Neural progenitor cell (in vitro differentiated cells): ENCODE measurements around the gene MYO10. TPM values are rescaled to one million over a fixed set of nuclear protein-coding genes. Genes with fewer than 3 reads are reported as not detected.

Experiments
- DNase-seq: peaks from one replicate; pipeline ENCODE4 v3.0.0-alpha.2; 2016; ENCODE audit warnings: low spot score
- H2AFZ ChIP-seq: fragments of 200-600 bp; sonication (generic); replicated peaks from 2 replicates; pipeline ENCODE4 v1.6.1; 2016; ENCODE audit warnings: antibody characterized with exemption
- H3F3A ChIP-seq: fragments of 200-600 bp; sonication (generic); 2 replicates; pipeline ENCODE4 v1.6.1; 2016; ENCODE audit warnings: antibody characterized with exemption, low read depth
- H3K27ac ChIP-seq: fragments of 200-600 bp; sonication (generic); 2 replicates; pipeline ENCODE4 v1.5.1; 2016; ENCODE audit warnings: mild to moderate bottlenecking
- H3K27me3 ChIP-seq: fragments of 200-600 bp; sonication (generic); 2 replicates; pipeline ENCODE4 v1.6.1; 2016; ENCODE audit warnings: mild to moderate bottlenecking, moderate library complexity
- H3K36me3 ChIP-seq: fragments of 200-600 bp; sonication (generic); 2 replicates; pipeline ENCODE4 v1.5.1; 2016
- H3K4me1 ChIP-seq: fragments of 200-600 bp; sonication (generic); 2 replicates; pipeline ENCODE4 v1.6.1; 2016; ENCODE audit warnings: mixed run types
- H3K4me2 ChIP-seq: fragments of 200-600 bp; sonication (generic); 2 replicates; pipeline ENCODE4 v1.6.1; 2016
- H3K4me3 ChIP-seq: fragments of 200-600 bp; sonication (generic); 2 replicates; pipeline ENCODE4 v1.5.1; 2016
- H3K79me2 ChIP-seq: fragments of 200-600 bp; sonication (generic); 2 replicates; pipeline ENCODE4 v1.6.1; 2016; ENCODE audit warnings: low read depth
- H3K9ac ChIP-seq: fragments of 200-600 bp; sonication (generic); 2 replicates; pipeline ENCODE4 v1.6.1; 2016
- H3K9me3 ChIP-seq: fragments of 200-600 bp; sonication (generic); 2 replicates; pipeline ENCODE4 v1.5.1; 2016; ENCODE audit warnings: low read depth
- H4K20me1 ChIP-seq: fragments of 200-600 bp; sonication (generic); 2 replicates; pipeline ENCODE4 v1.6.1; 2016; ENCODE audit warnings: low read depth
- H3K27ac Mint-ChIP-seq: 3 replicates; pipeline ENCODE4 v1.8.0; 2021; ENCODE audit warnings: mixed read lengths
- H3K27me3 Mint-ChIP-seq: 2 replicates; pipeline ENCODE4 v1.8.0; 2022; ENCODE audit warnings: low read depth, mild to moderate bottlenecking, inconsistent platforms, moderate library complexity, mixed read lengths; ENCODE audit not compliant: insufficient read depth
- H3K36me3 Mint-ChIP-seq: 3 replicates; pipeline ENCODE4 v1.8.0; 2021; ENCODE audit warnings: mixed read lengths
- H3K4me1 Mint-ChIP-seq: 3 replicates; pipeline ENCODE4 v1.8.0; 2021; ENCODE audit warnings: mixed read lengths
- H3K4me3 Mint-ChIP-seq: 3 replicates; pipeline ENCODE4 v1.8.0; 2021; ENCODE audit warnings: mild to moderate bottlenecking, moderate library complexity, mixed read lengths
- H3K9me3 Mint-ChIP-seq: 3 replicates; pipeline ENCODE4 v1.8.0; 2020; ENCODE audit warnings: mixed read lengths
- CTCF ChIP-seq: fragments of 200-600 bp; sonication (generic); IDR thresholded peaks from 2 replicates; pipeline ENCODE4 v1.5.1; 2017; ENCODE audit warnings: antibody characterized with exemption, mild to moderate bottlenecking
- EZH2 ChIP-seq: fragments of 200-600 bp; sonication (generic); IDR thresholded peaks from 2 replicates; pipeline ENCODE4 v1.6.1; 2017; ENCODE audit warnings: antibody characterized with exemption, mild to moderate bottlenecking, moderate library complexity
- EZH2phosphoT487 ChIP-seq: fragments of 200-600 bp; sonication (generic); IDR thresholded peaks from 2 replicates; pipeline ENCODE4 v1.6.1; 2017; ENCODE audit warnings: antibody characterized with exemption
- total RNA-seq: library from RNA; depleted of rRNA; stranded (reverse); fragments of >200 nt; gene quantifications from 2 replicates; pipeline ENCODE4 v1.2.3, GENCODE V29; 2015; ENCODE audit warnings: low replicate concordance

MYO10 gene
- total RNA-seq, 1 donor from 2014 or later: 39.1 TPM

- Histone ChIP-seq H3K4me3 (no peak overlapping the region), H2AFZ (no peak overlapping the region), H3K4me2 (no peak overlapping the region), H3K4me1 (peaks cover 7% of the 10 kb centered on the region), H3K9me3 (no peaks in the 10 kb centered on the region), H3K9ac (no peak overlapping the region), H3K27ac (no peak overlapping the region), H3K27me3 (no peaks in the 10 kb centered on the region), H3F3A (no peaks in the 10 kb centered on the region), H3K36me3 (no peaks in the 10 kb centered on the region), H3K79me2 (no peaks in the 10 kb centered on the region), H4K20me1 (no peaks in the 10 kb centered on the region)
- no peak overlapping the region for H3K4me3 Mint-ChIP-seq
- TF ChIP-seq EZH2phosphoT487: no peak
- no peak for TF ChIP-seq CTCF
- TF ChIP-seq EZH2: no peak
- H3K27ac Mint-ChIP-seq: peak overlapping the region; percentile 61
- H3K9me3 Mint-ChIP-seq: no peaks in the 10 kb centered on the region
- H3K27me3 Mint-ChIP-seq: peaks cover 4% of the 10 kb centered on the region
- no peaks in the 10 kb centered on the region for H3K36me3 Mint-ChIP-seq
- DNase-seq: no peak
- H3K4me1 Mint-ChIP-seq: peaks cover 14% of the 10 kb centered on the region
Observed at GRCh38 chr5:16970260-16970659, 34.2 kb upstream of the MYO10 start.

DNA sequence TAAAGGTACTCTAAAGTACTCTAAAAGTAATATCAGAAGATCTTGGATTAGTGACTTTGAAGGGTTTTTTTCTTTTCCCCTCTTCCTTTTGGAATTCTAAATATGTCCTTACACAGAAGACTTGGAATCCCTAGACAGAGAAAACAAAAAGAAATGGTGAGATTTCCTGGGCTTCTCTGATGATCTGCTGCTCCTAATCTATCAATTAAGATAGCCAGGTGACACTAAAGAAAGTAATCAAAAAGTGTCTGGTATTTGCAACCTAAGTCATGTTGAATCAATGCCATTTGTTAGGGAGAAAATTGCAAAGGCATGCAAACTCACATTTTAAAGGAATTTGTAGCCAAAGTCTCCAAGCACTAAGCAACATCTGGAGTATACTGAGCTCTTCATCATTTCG lies 29.5 kb upstream of the MYO10 start:
- Mint-ChIP-seq H3K4me1 (peaks cover 11% of the 10 kb centered on the region), H3K36me3 (no peaks in the 10 kb centered on the region), H3K27me3 (peaks cover 4% of the 10 kb centered on the region), H3K27ac (no peak overlapping the region), H3K9me3 (no peaks in the 10 kb centered on the region), H3K4me3 (no peak overlapping the region)
- Histone ChIP-seq H3K9me3 (no peaks in the 10 kb centered on the region), H3K36me3 (no peaks in the 10 kb centered on the region), H3F3A (no peaks in the 10 kb centered on the region), H3K27me3 (no peaks in the 10 kb centered on the region), H3K9ac (no peak overlapping the region), H3K4me1 (peaks cover 12% of the 10 kb centered on the region), H3K4me2 (peak overlapping the region; percentile 27), H2AFZ (no peak overlapping the region), H3K27ac (no peak overlapping the region), H3K4me3 (no peak overlapping the region), H3K79me2 (no peaks in the 10 kb centered on the region), H4K20me1 (no peaks in the 10 kb centered on the region)
- TF ChIP-seq EZH2phosphoT487 (no peak), EZH2 (no peak), CTCF (no peak)
- peak; percentile 16 for DNase-seq

DNA sequence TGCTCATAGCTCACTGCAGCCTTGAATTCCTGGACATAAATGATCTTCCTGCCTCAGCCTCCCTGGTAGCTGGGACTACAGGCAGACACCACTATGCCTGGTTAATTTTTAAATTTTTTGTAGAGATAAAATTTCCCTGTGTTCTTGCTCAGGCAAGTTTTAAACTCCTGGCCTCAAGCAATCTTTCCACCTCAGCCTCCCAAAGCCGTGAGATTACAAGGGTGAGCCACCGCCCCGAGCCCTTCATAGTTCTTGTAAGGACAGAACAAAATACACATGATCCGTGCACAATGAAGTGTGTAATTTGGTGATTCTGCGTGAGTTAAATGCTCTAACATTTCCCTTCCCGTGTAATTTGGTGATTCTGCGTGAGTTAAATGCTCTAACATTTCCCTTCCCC lies 27.7 kb upstream of the MYO10 start:
- peaks cover 12% of the 10 kb centered on the region for H3K4me1 ChIP-seq
- H2AFZ ChIP-seq: no peak overlapping the region
- no peaks in the 10 kb centered on the region for H4K20me1 ChIP-seq
- no peaks in the 10 kb centered on the region for H3K36me3 ChIP-seq
- Mint-ChIP-seq H3K9me3 (no peaks in the 10 kb centered on the region), H3K4me3 (no peak overlapping the region), H3K4me1 (peaks cover 10% of the 10 kb centered on the region), H3K36me3 (no peaks in the 10 kb centered on the region), H3K27me3 (peaks cover 2% of the 10 kb centered on the region), H3K27ac (no peak overlapping the region)
- H3F3A ChIP-seq: no peaks in the 10 kb centered on the region
- H3K4me2 ChIP-seq: no peak overlapping the region
- H3K4me3 ChIP-seq: no peak overlapping the region
- no peak overlapping the region for H3K9ac ChIP-seq
- no peaks in the 10 kb centered on the region for H3K9me3 ChIP-seq
- no peaks in the 10 kb centered on the region for H3K27me3 ChIP-seq
- no peaks in the 10 kb centered on the region for H3K79me2 ChIP-seq
- TF ChIP-seq EZH2phosphoT487 (no peak), EZH2 (no peak), CTCF (no peak)
- DNase-seq: no peak
- H3K27ac ChIP-seq: no peak overlapping the region
